Parathyroid adenoma (tissue), 2 donors: ENCODE results near the gene PRR7.

ENCODE experiments used
- H2AFZ ChIP-seq: fragments of 300-600 bp; sonication (generic); one replicate; pipeline ENCODE4 v1.7.0; 2017; ENCODE audit warnings: antibody characterized with exemption, mild to moderate bottlenecking
- H3K27ac ChIP-seq: fragments of 300-600 bp; sonication (generic); one replicate; pipeline ENCODE4 v1.7.0; 2017
- H3K27me3 ChIP-seq: fragments of 300-600 bp; sonication (generic); one replicate; pipeline ENCODE4 v1.7.0; 2017; ENCODE audit warnings: low read length; ENCODE audit not compliant: control insufficient read depth, insufficient read depth
- H3K36me3 ChIP-seq: fragments of 300-600 bp; sonication (generic); one replicate; pipeline ENCODE4 v1.7.0; 2017; ENCODE audit warnings: low read length; ENCODE audit not compliant: control insufficient read depth, insufficient read depth
- H3K4me1 ChIP-seq: fragments of 300-600 bp; sonication (generic); one replicate; pipeline ENCODE4 v1.7.0; 2017; ENCODE audit warnings: control low read depth
- H3K4me2 ChIP-seq: fragments of 300-600 bp; sonication (generic); one replicate; pipeline ENCODE4 v1.7.0; 2017; ENCODE audit warnings: low read length
- H3K4me3 ChIP-seq: fragments of 300-600 bp; sonication (generic); one replicate; pipeline ENCODE4 v1.7.0; 2017; ENCODE audit warnings: low read depth, low read length
- H3K79me2 ChIP-seq: fragments of 300-600 bp; sonication (generic); one replicate; pipeline ENCODE4 v1.7.0; 2017; ENCODE audit warnings: control low read depth
- H3K9ac ChIP-seq: fragments of 300-600 bp; sonication (generic); one replicate; pipeline ENCODE4 v1.7.0; 2017; ENCODE audit warnings: mild to moderate bottlenecking
- H3K9me3 ChIP-seq: fragments of 300-600 bp; sonication (generic); one replicate; pipeline ENCODE4 v1.7.0; 2017; ENCODE audit warnings: low read length; ENCODE audit not compliant: control insufficient read depth
- CTCF ChIP-seq: fragments of 300-600 bp; sonication (generic); IDR thresholded peaks from one replicate; pipeline ENCODE4 v1.7.0; 2017; ENCODE audit warnings: antibody characterized with exemption, mild to moderate bottlenecking
- donor health status: primary hyperparathyroidism.

The PRR7 gene

GRCh38 chr5:177427919-177428573 lies 18.6 kb upstream of the PRR7 start:
- Histone ChIP-seq H3K4me1 (peaks cover 17% of the 10 kb centered on the region), H3K36me3 (no peaks in the 10 kb centered on the region), H3K4me2 (no peak overlapping the region), H3K9ac (no peak overlapping the region), H3K9me3 (no peaks in the 10 kb centered on the region), H3K27ac (no peak overlapping the region), H3K79me2 (no peaks in the 10 kb centered on the region), H3K27me3 (no peaks in the 10 kb centered on the region), H3K4me3 (peak overlapping the region; percentile 67), H2AFZ (no peak overlapping the region)
- TF ChIP-seq CTCF = no peak

- Histone ChIP-seq H2AFZ (no peak overlapping the region), H3K79me2 (no peaks in the 10 kb centered on the region), H3K9ac (no peak overlapping the region), H3K4me1 (peaks cover 17% of the 10 kb centered on the region), H3K4me2 (no peak overlapping the region), H3K9me3 (no peaks in the 10 kb centered on the region), H3K27ac (no peak overlapping the region), H3K4me3 (no peak overlapping the region), H3K27me3 (no peaks in the 10 kb centered on the region), H3K36me3 (no peaks in the 10 kb centered on the region)
- TF ChIP-seq CTCF = no peak
These were observed 17.9 kb upstream of the PRR7 start for GRCh38 chr5:177428574-177429217.

GRCh38 chr5:177429248-177430040 lies 17.2 kb upstream of the PRR7 start:
- Histone ChIP-seq H3K9me3 (no peaks in the 10 kb centered on the region), H3K4me2 (no peak overlapping the region), H3K27me3 (no peaks in the 10 kb centered on the region), H3K9ac (no peak overlapping the region), H3K4me3 (no peak overlapping the region), H3K36me3 (no peaks in the 10 kb centered on the region), H3K79me2 (no peaks in the 10 kb centered on the region), H2AFZ (no peak overlapping the region), H3K27ac (no peak overlapping the region), H3K4me1 (peaks cover 17% of the 10 kb centered on the region)
- TF ChIP-seq CTCF = no peak

- Histone ChIP-seq H3K36me3 (no peaks in the 10 kb centered on the region), H3K4me3 (no peak overlapping the region), H3K27me3 (no peaks in the 10 kb centered on the region), H2AFZ (no peak overlapping the region), H3K4me2 (no peak overlapping the region), H3K79me2 (no peaks in the 10 kb centered on the region), H3K9ac (no peak overlapping the region), H3K27ac (no peak overlapping the region), H3K9me3 (no peaks in the 10 kb centered on the region), H3K4me1 (peaks cover 14% of the 10 kb centered on the region)
- no peak for TF ChIP-seq CTCF
These were observed 16.3 kb upstream of the PRR7 start for GRCh38 chr5:177430140-177430951.
